HepG2 (cell line): ENCODE data around the gene DHRS1. TPM values are rescaled to one million over a fixed set of nuclear protein-coding genes. Genes with fewer than 3 reads are reported as not detected.

Experiments used
- FOXA1 ChIP-seq, 2 experiments: fragments of 450-650 bp in 1 of 2; sonication (generic) in 1 of 2; formaldehyde crosslinking in 1 of 2; IDR thresholded peaks; 2 replicates each; pipeline versions ENCODE4 v1.4.0 to v1.6.1; 2016 to 2020; ENCODE audit warnings: missing genetic modification reagents in 1 of 2
- KLF6 ChIP-seq: IDR thresholded peaks from 2 replicates; pipeline ENCODE4 v1.8.0; 2016; ENCODE audit warnings: missing biosample characterization, missing genetic modification reagents
- SIN3A ChIP-seq: IDR thresholded peaks from 2 replicates; pipeline ENCODE4 v1.6.1; 2011; ENCODE audit warnings: low read depth, mild to moderate bottlenecking, control low read depth, low read length, borderline replicate concordance
- ZFP90 ChIP-seq: sonication (generic); formaldehyde crosslinking; IDR thresholded peaks from 2 replicates; pipeline ENCODE4 v1.8.0; 2022; ENCODE audit warnings: missing genetic modification reagents, mild to moderate bottlenecking, inconsistent platforms, borderline replicate concordance
- ZNF333 ChIP-seq: sonication (generic); formaldehyde crosslinking; IDR thresholded peaks from 2 replicates; pipeline ENCODE4 v1.4.0; 2020; ENCODE audit warnings: mild to moderate bottlenecking, missing genetic modification reagents, borderline replicate concordance
- ZNF354B ChIP-seq: sonication (generic); formaldehyde crosslinking; IDR thresholded peaks from 2 replicates; pipeline ENCODE4 v1.8.0; 2022; ENCODE audit warnings: mild to moderate bottlenecking, missing genetic modification reagents
- ZNF713 ChIP-seq: sonication (generic); formaldehyde crosslinking; IDR thresholded peaks from 2 replicates; pipeline ENCODE4 v1.4.0; 2020; ENCODE audit warnings: mild to moderate bottlenecking, missing genetic modification reagents
- polyA plus RNA-seq, 8 experiments: library from polyadenylated mRNA; depleted of rRNA in 3 of 8; stranded (reverse) in 7 of 8; unstranded in 1 of 8; fragments of >200 nt; fragmentation: Illumina TruSeq in 4 of 8; extraction: Trizol in 4 of 8; gene quantifications; 2 replicates each; pipeline versions ENCODE4 v1.2.1 to v1.2.3, GENCODE V29; 2011 to 2016; ENCODE audit warnings: low read depth in 4 of 8, missing spikeins in 1 of 8, mixed read lengths in 1 of 8; ENCODE audit not compliant: insufficient read depth in 1 of 8
- total RNA-seq, 5 experiments: library from RNA; depleted of rRNA; stranded (reverse); fragments of >200 nt; fragmentation: Illumina TruSeq; extraction: Trizol; gene quantifications; 2 replicates each; pipeline ENCODE4 v1.2.3, GENCODE V29; 2016; ENCODE audit warnings: low read depth in 1 of 5
- TF ChIP-seq, protein P1 (sequence below): sonication (generic); formaldehyde crosslinking; IDR thresholded peaks from 2 replicates; pipeline ENCODE4 v1.4.0; 2020; ENCODE audit warnings: missing genetic modification reagents, mild to moderate bottlenecking, borderline replicate concordance
- TF ChIP-seq, protein P2 (sequence below): sonication (generic); formaldehyde crosslinking; IDR thresholded peaks from 2 replicates; pipeline ENCODE4 v1.5.0; 2020; ENCODE audit warnings: missing genetic modification reagents, mild to moderate bottlenecking, borderline replicate concordance
- TF ChIP-seq, protein P3 (sequence below): sonication (generic); formaldehyde crosslinking; conservative IDR thresholded peaks from 2 replicates; pipeline ENCODE4 v1.4.0; 2020; ENCODE audit warnings: missing genetic modification reagents
- TF ChIP-seq, protein P4 (sequence below): sonication (generic); formaldehyde crosslinking; IDR thresholded peaks from 2 replicates; pipeline ENCODE4 v1.5.0; 2020; ENCODE audit warnings: mild to moderate bottlenecking, missing genetic modification reagents
- TF ChIP-seq, protein P5 (sequence below): sonication (generic); formaldehyde crosslinking; IDR thresholded peaks from 2 replicates; pipeline ENCODE4; 2020; ENCODE audit warnings: missing genetic modification reagents, mild to moderate bottlenecking, borderline replicate concordance

The DHRS1 gene
- total and polyA plus RNA-seq, 2 of the 13 experiments (the other 11 are each of a cell fraction or from before 2014, with no cell fraction given) = 49.8 to 60.8 TPM

DNA sequence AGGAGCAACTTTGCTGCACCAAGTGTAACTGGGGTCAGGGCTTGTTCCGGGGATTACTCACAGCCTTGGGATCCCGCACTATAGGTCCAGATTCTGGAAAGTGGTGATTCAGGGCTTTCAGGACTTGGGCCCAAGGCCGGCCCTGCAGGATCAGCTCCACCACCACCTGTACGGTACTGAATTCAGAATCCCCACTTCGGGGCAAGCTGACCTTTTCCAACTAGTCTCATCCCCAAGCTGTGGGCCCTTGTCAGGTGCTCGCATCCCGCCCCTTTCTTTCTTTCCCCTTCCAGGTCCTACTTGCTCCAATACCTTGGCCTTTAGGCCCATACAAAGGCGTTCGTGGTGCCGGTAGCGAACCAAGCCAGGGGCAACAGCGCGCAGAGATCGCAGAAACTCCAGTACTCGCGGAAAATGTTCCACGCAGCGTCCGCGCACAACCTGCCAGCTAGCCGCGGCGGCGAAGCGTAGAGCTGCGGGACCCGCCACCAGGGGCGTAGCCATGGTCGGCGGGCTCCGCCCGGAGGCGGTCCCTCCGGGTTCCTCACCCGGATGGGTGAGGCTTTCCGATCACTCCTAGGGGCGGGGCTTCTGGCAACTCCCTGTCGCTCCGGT is 57.6 kb downstream of the DHRS1 start (continued):
- no peak for TF ChIP-seq ZFP90
- TF ChIP-seq ZNF713 (CRISPR knock-in tag) = no peak
- TF ChIP-seq, protein P1, sequence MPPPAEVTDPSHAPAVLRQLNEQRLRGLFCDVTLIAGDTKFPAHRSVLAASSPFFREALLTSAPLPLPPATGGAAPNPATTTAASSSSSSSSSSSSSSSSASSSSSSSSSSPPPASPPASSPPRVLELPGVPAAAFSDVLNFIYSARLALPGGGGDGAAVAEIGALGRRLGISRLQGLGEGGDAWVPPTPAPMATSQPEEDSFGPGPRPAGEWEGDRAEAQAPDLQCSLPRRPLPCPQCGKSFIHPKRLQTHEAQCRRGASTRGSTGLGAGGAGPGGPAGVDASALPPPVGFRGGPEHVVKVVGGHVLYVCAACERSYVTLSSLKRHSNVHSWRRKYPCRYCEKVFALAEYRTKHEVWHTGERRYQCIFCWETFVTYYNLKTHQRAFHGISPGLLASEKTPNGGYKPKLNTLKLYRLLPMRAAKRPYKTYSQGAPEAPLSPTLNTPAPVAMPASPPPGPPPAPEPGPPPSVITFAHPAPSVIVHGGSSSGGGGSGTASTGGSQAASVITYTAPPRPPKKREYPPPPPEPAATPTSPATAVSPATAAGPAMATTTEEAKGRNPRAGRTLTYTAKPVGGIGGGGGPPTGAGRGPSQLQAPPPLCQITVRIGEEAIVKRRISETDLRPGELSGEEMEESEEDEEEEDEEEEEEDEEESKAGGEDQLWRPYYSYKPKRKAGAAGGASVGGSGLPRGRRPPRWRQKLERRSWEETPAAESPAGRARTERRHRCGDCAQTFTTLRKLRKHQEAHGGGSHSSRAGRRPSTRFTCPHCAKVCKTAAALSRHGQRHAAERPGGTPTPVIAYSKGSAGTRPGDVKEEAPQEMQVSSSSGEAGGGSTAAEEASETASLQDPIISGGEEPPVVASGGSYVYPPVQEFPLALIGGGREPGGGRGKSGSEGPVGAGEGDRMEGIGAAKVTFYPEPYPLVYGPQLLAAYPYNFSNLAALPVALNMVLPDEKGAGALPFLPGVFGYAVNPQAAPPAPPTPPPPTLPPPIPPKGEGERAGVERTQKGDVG (CRISPR knock-in tag) = no peak; the same call in 1 of the 2 replicates
- TF ChIP-seq, protein P2, sequence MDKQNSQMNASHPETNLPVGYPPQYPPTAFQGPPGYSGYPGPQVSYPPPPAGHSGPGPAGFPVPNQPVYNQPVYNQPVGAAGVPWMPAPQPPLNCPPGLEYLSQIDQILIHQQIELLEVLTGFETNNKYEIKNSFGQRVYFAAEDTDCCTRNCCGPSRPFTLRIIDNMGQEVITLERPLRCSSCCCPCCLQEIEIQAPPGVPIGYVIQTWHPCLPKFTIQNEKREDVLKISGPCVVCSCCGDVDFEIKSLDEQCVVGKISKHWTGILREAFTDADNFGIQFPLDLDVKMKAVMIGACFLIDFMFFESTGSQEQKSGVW = no peak
- TF ChIP-seq KLF6 = no peak
- TF ChIP-seq, protein P3, sequence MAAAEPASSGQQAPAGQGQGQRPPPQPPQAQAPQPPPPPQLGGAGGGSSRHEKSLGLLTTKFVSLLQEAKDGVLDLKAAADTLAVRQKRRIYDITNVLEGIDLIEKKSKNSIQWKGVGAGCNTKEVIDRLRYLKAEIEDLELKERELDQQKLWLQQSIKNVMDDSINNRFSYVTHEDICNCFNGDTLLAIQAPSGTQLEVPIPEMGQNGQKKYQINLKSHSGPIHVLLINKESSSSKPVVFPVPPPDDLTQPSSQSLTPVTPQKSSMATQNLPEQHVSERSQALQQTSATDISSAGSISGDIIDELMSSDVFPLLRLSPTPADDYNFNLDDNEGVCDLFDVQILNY = no peak
- TF ChIP-seq, protein P4, sequence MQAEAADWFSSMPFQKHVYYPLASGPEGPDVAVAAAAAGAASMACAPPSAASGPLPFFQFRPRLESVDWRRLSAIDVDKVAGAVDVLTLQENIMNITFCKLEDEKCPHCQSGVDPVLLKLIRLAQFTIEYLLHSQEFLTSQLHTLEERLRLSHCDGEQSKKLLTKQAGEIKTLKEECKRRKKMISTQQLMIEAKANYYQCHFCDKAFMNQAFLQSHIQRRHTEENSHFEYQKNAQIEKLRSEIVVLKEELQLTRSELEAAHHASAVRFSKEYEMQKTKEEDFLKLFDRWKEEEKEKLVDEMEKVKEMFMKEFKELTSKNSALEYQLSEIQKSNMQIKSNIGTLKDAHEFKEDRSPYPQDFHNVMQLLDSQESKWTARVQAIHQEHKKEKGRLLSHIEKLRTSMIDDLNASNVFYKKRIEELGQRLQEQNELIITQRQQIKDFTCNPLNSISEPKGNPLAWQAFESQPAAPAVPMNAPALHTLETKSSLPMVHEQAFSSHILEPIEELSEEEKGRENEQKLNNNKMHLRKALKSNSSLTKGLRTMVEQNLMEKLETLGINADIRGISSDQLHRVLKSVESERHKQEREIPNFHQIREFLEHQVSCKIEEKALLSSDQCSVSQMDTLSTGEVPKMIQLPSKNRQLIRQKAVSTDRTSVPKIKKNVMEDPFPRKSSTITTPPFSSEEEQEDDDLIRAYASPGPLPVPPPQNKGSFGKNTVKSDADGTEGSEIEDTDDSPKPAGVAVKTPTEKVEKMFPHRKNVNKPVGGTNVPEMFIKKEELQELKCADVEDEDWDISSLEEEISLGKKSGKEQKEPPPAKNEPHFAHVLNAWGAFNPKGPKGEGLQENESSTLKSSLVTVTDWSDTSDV (CRISPR knock-in tag) = peak; percentile 73; the same call in 1 of the 2 replicates
- no peak for TF ChIP-seq FOXA1 (IDR thresholded peaks at IDR 0.05)
- TF ChIP-seq FOXA1 (CRISPR knock-in tag; IDR thresholded peaks at IDR 0.05) = no peak
- peak; percentile 39; the same call in 1 of the 2 replicates for TF ChIP-seq ZNF354B (CRISPR knock-in tag)
- TF ChIP-seq SIN3A = no peak; the same call in 1 of the 2 replicates
- TF ChIP-seq ZNF333 (CRISPR knock-in tag) = peak; percentile 76; the same call in 1 of the 2 replicates
- TF ChIP-seq, protein P5, sequence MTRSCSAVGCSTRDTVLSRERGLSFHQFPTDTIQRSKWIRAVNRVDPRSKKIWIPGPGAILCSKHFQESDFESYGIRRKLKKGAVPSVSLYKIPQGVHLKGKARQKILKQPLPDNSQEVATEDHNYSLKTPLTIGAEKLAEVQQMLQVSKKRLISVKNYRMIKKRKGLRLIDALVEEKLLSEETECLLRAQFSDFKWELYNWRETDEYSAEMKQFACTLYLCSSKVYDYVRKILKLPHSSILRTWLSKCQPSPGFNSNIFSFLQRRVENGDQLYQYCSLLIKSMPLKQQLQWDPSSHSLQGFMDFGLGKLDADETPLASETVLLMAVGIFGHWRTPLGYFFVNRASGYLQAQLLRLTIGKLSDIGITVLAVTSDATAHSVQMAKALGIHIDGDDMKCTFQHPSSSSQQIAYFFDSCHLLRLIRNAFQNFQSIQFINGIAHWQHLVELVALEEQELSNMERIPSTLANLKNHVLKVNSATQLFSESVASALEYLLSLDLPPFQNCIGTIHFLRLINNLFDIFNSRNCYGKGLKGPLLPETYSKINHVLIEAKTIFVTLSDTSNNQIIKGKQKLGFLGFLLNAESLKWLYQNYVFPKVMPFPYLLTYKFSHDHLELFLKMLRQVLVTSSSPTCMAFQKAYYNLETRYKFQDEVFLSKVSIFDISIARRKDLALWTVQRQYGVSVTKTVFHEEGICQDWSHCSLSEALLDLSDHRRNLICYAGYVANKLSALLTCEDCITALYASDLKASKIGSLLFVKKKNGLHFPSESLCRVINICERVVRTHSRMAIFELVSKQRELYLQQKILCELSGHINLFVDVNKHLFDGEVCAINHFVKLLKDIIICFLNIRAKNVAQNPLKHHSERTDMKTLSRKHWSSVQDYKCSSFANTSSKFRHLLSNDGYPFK (CRISPR knock-in tag) = no peak
